ENCODE measurements around the gene HARBI1.

HARBI1 gene

DNA sequence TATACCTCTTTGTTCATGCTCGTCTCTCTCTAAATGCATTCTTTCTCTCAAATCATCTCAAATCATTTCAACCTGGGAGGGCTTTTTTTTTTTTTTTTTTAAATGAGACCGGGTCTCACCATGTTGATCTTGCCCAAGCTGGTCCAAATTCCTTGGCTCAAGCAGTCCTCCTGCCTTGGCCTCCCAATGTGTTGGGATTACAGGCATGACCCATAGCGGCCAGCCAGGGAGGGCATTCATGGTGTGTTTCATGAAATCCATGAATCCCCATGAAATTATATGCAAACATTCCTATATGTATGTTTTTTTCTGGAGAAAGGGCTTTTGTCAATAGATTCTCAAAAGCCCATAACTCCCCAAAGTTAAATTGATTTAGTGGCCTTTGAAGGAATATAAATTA lies 26.5 kb upstream of the HARBI1 start:
- no peak overlapping the region for H3K4me3 ChIP-seq (ENCODE audit: low read depth, low read length)
- in situ Hi-C loops (cut with HindIII; ENCODE audit: low sequenced_read_pairs), result no loop called here
- no peak for DNase-seq (ENCODE audit: low read depth, low spot score)
- TF ChIP-seq, protein P1, sequence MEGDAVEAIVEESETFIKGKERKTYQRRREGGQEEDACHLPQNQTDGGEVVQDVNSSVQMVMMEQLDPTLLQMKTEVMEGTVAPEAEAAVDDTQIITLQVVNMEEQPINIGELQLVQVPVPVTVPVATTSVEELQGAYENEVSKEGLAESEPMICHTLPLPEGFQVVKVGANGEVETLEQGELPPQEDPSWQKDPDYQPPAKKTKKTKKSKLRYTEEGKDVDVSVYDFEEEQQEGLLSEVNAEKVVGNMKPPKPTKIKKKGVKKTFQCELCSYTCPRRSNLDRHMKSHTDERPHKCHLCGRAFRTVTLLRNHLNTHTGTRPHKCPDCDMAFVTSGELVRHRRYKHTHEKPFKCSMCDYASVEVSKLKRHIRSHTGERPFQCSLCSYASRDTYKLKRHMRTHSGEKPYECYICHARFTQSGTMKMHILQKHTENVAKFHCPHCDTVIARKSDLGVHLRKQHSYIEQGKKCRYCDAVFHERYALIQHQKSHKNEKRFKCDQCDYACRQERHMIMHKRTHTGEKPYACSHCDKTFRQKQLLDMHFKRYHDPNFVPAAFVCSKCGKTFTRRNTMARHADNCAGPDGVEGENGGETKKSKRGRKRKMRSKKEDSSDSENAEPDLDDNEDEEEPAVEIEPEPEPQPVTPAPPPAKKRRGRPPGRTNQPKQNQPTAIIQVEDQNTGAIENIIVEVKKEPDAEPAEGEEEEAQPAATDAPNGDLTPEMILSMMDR (IDR thresholded peaks at IDR 0.05; ENCODE audit: low read depth, low read length), result no peak

- TF ChIP-seq, protein P1 (IDR thresholded peaks at IDR 0.05; ENCODE audit: low read depth, low read length), result no peak
- in situ Hi-C loops (cut with HindIII; ENCODE audit: low sequenced_read_pairs), result no loop called here
- DNase-seq (ENCODE audit: low read depth, low spot score), result no peak
- H3K4me3 ChIP-seq (ENCODE audit: low read depth, low read length), result no peak overlapping the region
These were observed 25.8 kb upstream of the HARBI1 start for GRCh38 chr11:46642627-46643335.

- in situ Hi-C loops (cut with HindIII; ENCODE audit: low sequenced_read_pairs), result no loop called here
- H3K4me3 ChIP-seq (ENCODE audit: low read depth, low read length), result no peak overlapping the region
- TF ChIP-seq, protein P1 (IDR thresholded peaks at IDR 0.05; ENCODE audit: low read depth, low read length), result no peak
- DNase-seq (ENCODE audit: low read depth, low spot score), result no peak
These were observed 24.6 kb upstream of the HARBI1 start for GRCh38 chr11:46641639-46642038.

DNA sequence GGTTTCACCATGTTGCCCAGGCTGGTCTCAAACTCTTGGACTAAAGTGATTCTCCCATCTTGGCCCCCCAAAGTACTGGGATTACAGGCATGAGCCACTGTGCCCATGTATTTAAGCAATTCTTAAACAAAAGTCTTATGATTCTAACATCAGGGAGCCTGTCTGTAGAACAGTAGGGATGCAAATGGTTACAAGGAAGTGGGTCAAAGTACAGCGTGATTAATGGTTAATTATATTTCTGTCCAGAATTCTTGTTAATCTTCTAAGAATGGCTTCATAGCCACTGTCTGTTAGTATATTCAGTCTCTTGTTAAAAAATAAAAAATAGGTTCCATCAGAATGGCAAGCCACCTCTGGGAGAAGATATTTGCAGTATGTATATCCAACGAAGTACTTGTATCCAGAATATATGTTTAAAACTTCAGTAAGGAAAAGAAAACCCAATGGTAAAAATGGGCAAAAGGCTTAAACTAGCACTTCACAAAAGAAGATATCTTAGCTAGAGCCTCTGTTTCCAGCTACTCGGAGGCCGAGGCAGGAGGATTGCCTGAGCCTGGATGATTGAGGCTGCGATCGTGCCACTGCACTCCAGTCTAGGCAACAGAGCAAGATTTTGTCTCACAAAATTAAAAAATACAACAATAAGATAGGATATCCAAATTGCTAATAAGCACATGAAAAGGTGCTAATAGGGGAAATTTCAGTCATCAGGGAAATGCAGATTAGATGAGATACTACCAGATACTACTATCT lies 23.2 kb upstream of the HARBI1 start:
- TF ChIP-seq, protein P1 (IDR thresholded peaks at IDR 0.05; ENCODE audit: low read depth, low read length), result no peak
- DNase-seq (ENCODE audit: low read depth, low spot score), result no peak
- in situ Hi-C loops (cut with HindIII; ENCODE audit: low sequenced_read_pairs), result no loop called here
- no peak overlapping the region for H3K4me3 ChIP-seq (ENCODE audit: low read depth, low read length)

DNA sequence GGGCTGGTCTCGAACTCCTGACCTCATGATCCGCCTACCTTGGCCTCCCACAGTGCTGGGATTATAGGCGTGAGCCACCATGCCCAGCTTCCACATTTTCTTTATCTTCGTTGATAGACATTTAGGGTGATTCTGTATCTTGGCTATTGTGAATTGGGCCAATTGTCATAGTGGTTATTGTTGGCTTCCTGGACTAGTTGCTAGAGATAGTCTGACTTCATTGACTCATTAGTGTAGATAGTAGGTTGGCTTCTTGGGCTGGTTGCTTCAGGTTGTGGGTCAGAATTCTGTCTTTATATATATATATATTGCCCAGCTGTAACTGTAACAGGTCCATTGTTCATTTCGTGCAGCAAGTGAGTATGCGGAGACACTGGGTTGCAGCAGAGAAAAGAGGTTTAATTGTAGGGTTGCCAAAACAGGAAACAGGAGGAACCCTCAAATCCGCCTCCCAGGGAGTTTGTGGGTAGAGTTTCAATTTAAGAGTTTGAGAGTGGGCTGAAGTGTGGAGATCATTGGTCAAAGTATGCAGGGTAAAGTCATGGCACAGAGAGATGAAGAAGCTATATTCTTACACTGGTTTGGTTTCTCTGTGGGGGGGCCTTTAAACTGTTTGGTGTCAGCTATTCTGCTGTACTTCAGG lies 22.3 kb upstream of the HARBI1 start:
- DNase-seq (ENCODE audit: low read depth, low spot score), result peak; percentile 22
- in situ Hi-C loops (cut with HindIII; ENCODE audit: low sequenced_read_pairs), result no loop called here
- H3K4me3 ChIP-seq (ENCODE audit: low read depth, low read length), result no peak overlapping the region
- TF ChIP-seq, protein P1 (IDR thresholded peaks at IDR 0.05; ENCODE audit: low read depth, low read length), result no peak

DNA sequence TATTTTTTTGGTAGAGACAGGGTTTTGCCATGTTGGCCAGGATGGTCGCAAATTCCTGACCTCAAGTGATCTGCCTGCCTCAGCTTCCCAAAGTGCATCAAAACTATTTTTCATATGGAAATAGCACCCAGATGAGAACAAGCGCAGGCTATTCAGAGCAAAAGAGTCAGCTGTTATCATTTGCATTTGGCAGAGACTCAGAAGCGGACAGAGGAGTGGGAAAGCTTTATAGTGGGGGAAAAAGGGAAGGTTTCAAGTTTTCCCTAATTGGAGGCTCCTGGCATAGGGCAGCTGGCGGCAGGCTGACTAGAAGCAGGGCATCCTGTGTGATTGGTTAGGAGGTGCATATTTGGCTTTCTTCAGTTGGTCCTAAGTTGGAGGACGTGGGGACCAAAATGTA lies 20.5 kb upstream of the HARBI1 start:
- TF ChIP-seq, protein P1 (IDR thresholded peaks at IDR 0.05; ENCODE audit: low read depth, low read length), result no peak
- H3K4me3 ChIP-seq (ENCODE audit: low read depth, low read length), result no peak overlapping the region
- in situ Hi-C loops (cut with HindIII; ENCODE audit: low sequenced_read_pairs), result no loop called here
- DNase-seq (ENCODE audit: low read depth, low spot score), result no peak
